CD14-positive monocyte (primary cell): Measurements from ENCODE around the gene RBM46. TPM values are rescaled to one million over a fixed set of nuclear protein-coding genes. Genes with fewer than 3 reads are reported as not detected.

Experiments used
- DNase-seq, 3 donors: peaks; one replicate each; pipeline ENCODE4 v3.0.0-alpha.2; 2011 to 2022
- H2AFZ ChIP-seq: 2 replicates; pipeline ENCODE4 v1.6.0; 2012; ENCODE audit warnings: mild to moderate bottlenecking, low read depth, low read length, inconsistent platforms; ENCODE audit not compliant: insufficient read depth, poor library complexity, severe bottlenecking
- H3K27ac ChIP-seq, 2 donors: 1 replicate in 1 of 2; 2 replicates in 1 of 2; pipeline ENCODE4 v1.5.1; 2012 to 2013; ENCODE audit warnings: low read length in 2 of 2, control low read depth in 1 of 2, inconsistent platforms in 1 of 2, low read depth in 1 of 2, mild to moderate bottlenecking in 1 of 2
- H3K27me3 ChIP-seq, 2 donors: one replicate each; pipeline versions ENCODE4 v1.6.0 to v1.6.1; 2011 to 2013; ENCODE audit warnings: low read length in 2 of 2; ENCODE audit not compliant: control insufficient read depth in 2 of 2, insufficient read depth in 2 of 2
- H3K36me3 ChIP-seq, 2 donors: replicated peaks in 1 of 2; 1 replicate in 1 of 2; 2 replicates in 1 of 2; pipeline versions ENCODE4 v1.5.1 to v1.6.1; 2012 to 2013; ENCODE audit warnings: low read length in 2 of 2, control low read depth in 1 of 2, inconsistent platforms in 1 of 2, mild to moderate bottlenecking in 1 of 2; ENCODE audit not compliant: insufficient read depth in 2 of 2, control insufficient read depth in 1 of 2
- H3K4me1 ChIP-seq, 2 donors: 1 replicate in 1 of 2; 2 replicates in 1 of 2; pipeline versions ENCODE4 v1.5.1 to v1.6.1; 2012 to 2013; ENCODE audit warnings: low read length in 2 of 2, control low read depth in 1 of 2, inconsistent platforms in 1 of 2, mild to moderate bottlenecking in 1 of 2, moderate library complexity in 1 of 2; ENCODE audit not compliant: insufficient read depth in 2 of 2, control insufficient read depth in 1 of 2
- H3K4me2 ChIP-seq: replicated peaks from 2 replicates; pipeline ENCODE3; 2012; ENCODE audit warnings: low read length, moderate library complexity, mild to moderate bottlenecking; ENCODE audit not compliant: poor library complexity, severe bottlenecking; ENCODE audit errors: extremely low read depth
- H3K4me3 ChIP-seq, 3 experiments: fragments of 200-600 bp in 1 of 3; sonication (generic) in 1 of 3; replicated peaks in 1 of 3; 1 replicate in 2 of 3; 2 replicates in 1 of 3; pipeline ENCODE4 v1.5.1; 2011 to 2013; ENCODE audit warnings: low read length in 3 of 3, mild to moderate bottlenecking in 3 of 3, control low read depth in 2 of 3, low read depth in 2 of 3, inconsistent platforms in 1 of 3, moderate library complexity in 1 of 3
- H3K79me2 ChIP-seq: 2 replicates; pipeline ENCODE4 v1.6.0; 2012; ENCODE audit warnings: mild to moderate bottlenecking, control low read depth, inconsistent platforms, low read length, moderate library complexity; ENCODE audit not compliant: insufficient read depth
- H3K9ac ChIP-seq: 2 replicates; pipeline ENCODE4 v1.6.0; 2017; ENCODE audit warnings: low read length, mild to moderate bottlenecking; ENCODE audit not compliant: insufficient read depth, poor library complexity, severe bottlenecking
- H3K9me3 ChIP-seq, 2 donors: replicated peaks in 1 of 2; 1 replicate in 1 of 2; 2 replicates in 1 of 2; pipeline versions ENCODE4 v1.5.1 to v1.6.1; 2012 to 2013; ENCODE audit warnings: low read length in 2 of 2, control low read depth in 1 of 2; ENCODE audit not compliant: control insufficient read depth in 1 of 2, insufficient read depth in 1 of 2
- H4K20me1 ChIP-seq: 2 replicates; pipeline ENCODE4 v1.6.0; 2012; ENCODE audit warnings: mild to moderate bottlenecking, low read length, control low read depth, moderate library complexity; ENCODE audit not compliant: insufficient read depth
- H3K27ac Mint-ChIP-seq, 7 donors: one replicate each; pipeline ENCODE4 v1.8.0; 2020; ENCODE audit warnings: mild to moderate bottlenecking in 7 of 7, mixed read lengths in 7 of 7, moderate library complexity in 6 of 7, inconsistent platforms in 2 of 7
- H3K27me3 Mint-ChIP-seq, 3 donors: one replicate each; pipeline ENCODE4 v1.8.0; 2021 to 2022; ENCODE audit warnings: low read depth in 3 of 3, mild to moderate bottlenecking in 3 of 3, mixed read lengths in 3 of 3, moderate library complexity in 3 of 3, inconsistent platforms in 1 of 3
- H3K36me3 Mint-ChIP-seq, 2 donors: one replicate each; pipeline ENCODE4 v1.8.0; 2020; ENCODE audit warnings: mixed read lengths in 2 of 2, inconsistent platforms in 1 of 2, mild to moderate bottlenecking in 1 of 2
- H3K4me1 Mint-ChIP-seq: one replicate; pipeline ENCODE4 v1.8.0; 2020; ENCODE audit warnings: mild to moderate bottlenecking, mixed read lengths
- H3K4me3 Mint-ChIP-seq, 2 donors: one replicate each; pipeline ENCODE4 v1.8.0; 2020; ENCODE audit warnings: mild to moderate bottlenecking in 2 of 2, mixed read lengths in 2 of 2, moderate library complexity in 1 of 2
- H3K9me3 Mint-ChIP-seq, 7 donors: one replicate each; pipeline ENCODE4 v1.8.0; 2020 to 2022; ENCODE audit warnings: mixed read lengths in 7 of 7, mild to moderate bottlenecking in 6 of 7, moderate library complexity in 6 of 7, inconsistent platforms in 2 of 7
- CTCF ChIP-seq: fragments of 200-600 bp; IDR thresholded peaks from one replicate; pipeline ENCODE4 v1.8.0; 2022; ENCODE audit warnings: antibody characterized with exemption, mild to moderate bottlenecking
- WGBS: methylation state at CpG from one replicate; pipeline ENCODE4 v1.1.5; 2013; ENCODE audit warnings: missing lambda C conversion rate; ENCODE audit not compliant: insufficient coverage; 5-methylcytosine and 5-hydroxymethylcytosine counted together
- intact Hi-C, 2 donors: fragments of 100-400 bp; cut with micrococcal nuclease; formaldehyde crosslinking; loops; one replicate each; pipeline versions ENCODE4 v1.15.0 to v1.15.1; 2023
- polyA plus RNA-seq, 3 donors: library from polyadenylated mRNA; depleted of rRNA in 1 of 3; unstranded in 2 of 3; stranded (reverse) in 1 of 3; fragments of 300-500 nt in 2 of 3; fragments of >200 nt in 1 of 3; fragmentation: Illumina TruSeq in 2 of 3; gene quantifications; 1 replicate in 2 of 3; 2 replicates in 1 of 3; pipeline ENCODE4 v1.2.3, GENCODE V29; 2012 to 2021

Gene RBM46
- polyA plus RNA-seq, 3 donors = 0.04 TPM; not detected in 2

GRCh38 chr4:154779362-154779947, 1.6 kb upstream of the RBM46 start:
- intact Hi-C loops = no loop called here
- Mint-ChIP-seq H3K27ac (no peak overlapping the region), H3K4me3 (no peak overlapping the region), H3K27me3 (peaks cover 7 to 21% (median 13%) of the 10 kb centered on the region in 3 donors), H3K9me3 (peaks cover 0 to 8% (median 4%) of the 10 kb centered on the region in 7 donors), H3K4me1 (no peaks in the 10 kb centered on the region), H3K36me3 (no peaks in the 10 kb centered on the region)
- DNase-seq = no peak
- Histone ChIP-seq H4K20me1 (no peaks in the 10 kb centered on the region), H2AFZ (no peak overlapping the region), H3K4me2 (no peak overlapping the region), H3K27ac (no peak overlapping the region), H3K9ac (no peak overlapping the region), H3K27me3 (no peaks in the 10 kb centered on the region), H3K4me3 (no peak overlapping the region), H3K4me1 (no peaks in the 10 kb centered on the region), H3K9me3 (peaks cover 0 to 6% of the 10 kb centered on the region in 2 donors), H3K79me2 (no peaks in the 10 kb centered on the region), H3K36me3 (no peaks in the 10 kb centered on the region)
- no peak for TF ChIP-seq CTCF
- WGBS = no CpG with 5 or more reads among the region's 3 CpGs

- peaks cover 0 to 8% (median 2%) of the 10 kb centered on the region in 7 donors for H3K9me3 Mint-ChIP-seq
Measured at GRCh38 chr4:154781983-154782293, 866 bp downstream of the RBM46 start.

More at GRCh38 chr4:154781983-154782293, 866 bp downstream of the RBM46 start:
- no peak for DNase-seq
- H3K4me2 ChIP-seq = no peak overlapping the region
- no peak overlapping the region for H3K27ac Mint-ChIP-seq
- no peaks in the 10 kb centered on the region for H3K27me3 ChIP-seq
- H4K20me1 ChIP-seq = no peaks in the 10 kb centered on the region
- H3K4me1 ChIP-seq = no peaks in the 10 kb centered on the region
- no peak overlapping the region for H3K9ac ChIP-seq
- no peak overlapping the region for H2AFZ ChIP-seq
- no peak overlapping the region for H3K27ac ChIP-seq
- no peaks in the 10 kb centered on the region for H3K36me3 ChIP-seq
- peak overlapping the region in 1 of 2 donors; percentile 30 for H3K4me3 Mint-ChIP-seq
- WGBS = 79% methylated on average over 14 of the region's 18 CpGs
- TF ChIP-seq CTCF = no peak
- no peaks in the 10 kb centered on the region for H3K36me3 Mint-ChIP-seq
- no peaks in the 10 kb centered on the region for H3K4me1 Mint-ChIP-seq
- peaks cover 7 to 20% (median 16%) of the 10 kb centered on the region in 3 donors for H3K27me3 Mint-ChIP-seq
- H3K79me2 ChIP-seq = no peaks in the 10 kb centered on the region
- intact Hi-C loops = no loop called here
- H3K4me3 ChIP-seq = no peak overlapping the region
- H3K9me3 ChIP-seq = peaks cover 0 to 6% of the 10 kb centered on the region in 2 donors
